GM12874 (cell line): ENCODE data around the gene EIF5A2.

Experiments
- CTCF ChIP-seq: IDR thresholded peaks from 2 replicates; pipeline ENCODE4 v1.5.1; 2011; ENCODE audit warnings: low read depth, mild to moderate bottlenecking, control low read depth, low read length, moderate library complexity; ENCODE audit not compliant: insufficient read depth

EIF5A2 gene

GRCh38 chr3:170889132-170889531, 19.3 kb downstream of the EIF5A2 start:
- no peak for TF ChIP-seq CTCF

- TF ChIP-seq CTCF = no peak
These were observed 31.9 kb downstream of the EIF5A2 start for GRCh38 chr3:170876537-170876936.

- TF ChIP-seq CTCF = 0 out of 2 replicates have a peak, but pooled peaks have one; percentile 2
These were observed 38.5 kb downstream of the EIF5A2 start, which contains the start of gene RPL22L1 for GRCh38 chr3:170869645-170870593. TSS of gene RPL22L1 (minus strand) at chr3:170870195. CDS start at chr3:170870167, 28 bp downstream.

- TF ChIP-seq CTCF = no peak
These were observed 39.2 kb downstream of the EIF5A2 start for GRCh38 chr3:170869239-170869590.

GRCh38 chr3:170868577-170869238, 39.7 kb downstream of the EIF5A2 start:
- TF ChIP-seq CTCF = no peak

- no peak for TF ChIP-seq CTCF
These were observed 41.1 kb downstream of the EIF5A2 start for GRCh38 chr3:170867143-170867937.

- no peak for TF ChIP-seq CTCF
These were observed 41.9 kb downstream of the EIF5A2 start for GRCh38 chr3:170866499-170866898.
